DOHH2 (cell line): ENCODE data around the gene L3MBTL2.

ENCODE experiments used
- H3F3A ChIP-seq: fragments of 200-600 bp; sonication (generic), shearing (Covaris generic); 2 replicates; pipeline ENCODE4 v1.6.0; 2016; ENCODE audit warnings: antibody characterized with exemption, mild to moderate bottlenecking; ENCODE audit not compliant: control insufficient read depth, insufficient read depth
- H3K27ac ChIP-seq: fragments of 200-600 bp; sonication (generic); 2 replicates; pipeline ENCODE4 v1.5.1; 2014; ENCODE audit warnings: low read depth, mild to moderate bottlenecking, low read length, moderate library complexity
- H3K27me3 ChIP-seq: fragments of 200-600 bp; sonication (generic); 2 replicates; pipeline ENCODE4 v1.6.1; 2014; ENCODE audit warnings: mild to moderate bottlenecking, low read length, mixed read lengths; ENCODE audit not compliant: control insufficient read depth
- H3K36me3 ChIP-seq: fragments of 200-600 bp; sonication (generic); 2 replicates; pipeline ENCODE4 v1.6.1; 2014; ENCODE audit warnings: mild to moderate bottlenecking, low read length, moderate library complexity, mixed read lengths; ENCODE audit not compliant: control insufficient read depth
- H3K4me1 ChIP-seq: fragments of 200-600 bp; sonication (generic); 2 replicates; pipeline ENCODE4 v1.6.1; 2014; ENCODE audit warnings: mild to moderate bottlenecking, low read length, mixed read lengths; ENCODE audit not compliant: control insufficient read depth
- H3K4me2 ChIP-seq: fragments of 200-600 bp; sonication (generic); 2 replicates; pipeline ENCODE4 v1.6.0; 2014; ENCODE audit warnings: mild to moderate bottlenecking, low read length, moderate library complexity
- H3K4me3 ChIP-seq: fragments of 200-600 bp; sonication (generic); 2 replicates; pipeline ENCODE4 v1.5.1; 2014; ENCODE audit warnings: mild to moderate bottlenecking, low read length, mixed read lengths
- H3K79me2 ChIP-seq: fragments of 200-600 bp; sonication (generic); 2 replicates; pipeline ENCODE4 v1.6.1; 2014; ENCODE audit warnings: mild to moderate bottlenecking, low read length, mixed read lengths; ENCODE audit not compliant: control insufficient read depth
- H3K9me2 ChIP-seq: fragments of 200-600 bp; sonication (generic); replicated peaks from 2 replicates; pipeline ENCODE4 v1.6.1; 2014; ENCODE audit warnings: mild to moderate bottlenecking, low read length, mixed read lengths; ENCODE audit not compliant: control insufficient read depth
- H3K9me3 ChIP-seq: fragments of 200-600 bp; sonication (generic); 2 replicates; pipeline ENCODE4 v1.6.1; 2014; ENCODE audit warnings: antibody characterized with exemption, low read length, mixed read lengths; ENCODE audit not compliant: control insufficient read depth, insufficient read depth
- H4K20me1 ChIP-seq: fragments of 200-600 bp; sonication (generic); 2 replicates; pipeline ENCODE4 v1.6.0; 2014; ENCODE audit warnings: low read depth, mild to moderate bottlenecking, antibody characterized with exemption, low read length, moderate library complexity; ENCODE audit not compliant: control insufficient read depth, insufficient read depth
- EZH2phosphoT487 ChIP-seq: fragments of 200-600 bp; sonication (generic); IDR thresholded peaks from 2 replicates; pipeline ENCODE4 v1.6.1; 2017; ENCODE audit warnings: borderline replicate concordance, mild to moderate bottlenecking, antibody characterized with exemption, low read length, moderate library complexity, mixed read lengths
- TF ChIP-seq, protein P1 (sequence below): fragments of 200-600 bp; sonication (generic); IDR thresholded peaks from one replicate; pipeline ENCODE4 v1.5.1; 2014; ENCODE audit warnings: antibody characterized with exemption, mild to moderate bottlenecking, low read depth, low read length; ENCODE audit not compliant: poor library complexity, severe bottlenecking

The L3MBTL2 gene

DNA sequence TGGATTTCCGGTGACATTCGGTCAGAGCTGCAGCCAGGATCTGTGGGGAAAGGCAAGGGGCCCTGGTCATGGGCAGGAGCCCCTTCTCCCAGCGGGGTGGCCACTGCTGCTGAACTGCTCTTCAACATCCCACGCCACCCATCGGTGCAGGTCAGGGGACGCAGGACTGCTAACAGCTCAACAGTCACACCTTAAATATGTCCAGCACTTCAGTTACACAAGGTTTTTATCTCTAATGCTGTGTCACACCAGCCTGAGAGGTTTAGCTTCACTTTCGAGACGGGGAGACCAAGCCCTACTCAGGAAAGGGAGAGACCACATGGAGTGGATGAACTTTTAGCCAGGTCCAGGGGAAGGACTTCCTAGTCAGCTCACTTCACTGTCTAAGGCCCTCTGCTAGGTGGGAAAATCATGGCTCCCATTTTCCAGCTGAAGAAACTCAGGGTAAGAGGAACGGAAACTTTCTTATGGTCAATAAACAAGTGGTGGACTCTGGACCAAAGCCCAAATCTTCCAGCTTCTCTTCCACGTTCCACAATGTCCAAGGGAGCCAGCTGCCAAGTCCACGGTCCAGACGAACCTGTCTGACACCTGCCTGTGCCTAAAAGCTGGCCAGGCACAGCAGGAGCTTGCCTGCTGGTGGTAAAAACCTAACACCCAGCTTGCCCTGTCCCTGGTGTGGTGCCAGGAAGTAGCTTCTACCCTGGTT, 56.6 kb downstream of the L3MBTL2 start:
- Histone ChIP-seq H3K4me3 (no peak overlapping the region), H3K4me2 (no peak overlapping the region), H3K27me3 (no peaks in the 10 kb centered on the region), H3K79me2 (no peaks in the 10 kb centered on the region; the same call in none of the 2 replicates), H3F3A (no peaks in the 10 kb centered on the region), H3K36me3 (peaks cover 92% of the 10 kb centered on the region), H3K27ac (no peak overlapping the region), H3K9me2 (no peaks in the 10 kb centered on the region), H3K9me3 (no peaks in the 10 kb centered on the region), H4K20me1 (no peaks in the 10 kb centered on the region), H3K4me1 (no peaks in the 10 kb centered on the region)
- TF ChIP-seq, protein P1, sequence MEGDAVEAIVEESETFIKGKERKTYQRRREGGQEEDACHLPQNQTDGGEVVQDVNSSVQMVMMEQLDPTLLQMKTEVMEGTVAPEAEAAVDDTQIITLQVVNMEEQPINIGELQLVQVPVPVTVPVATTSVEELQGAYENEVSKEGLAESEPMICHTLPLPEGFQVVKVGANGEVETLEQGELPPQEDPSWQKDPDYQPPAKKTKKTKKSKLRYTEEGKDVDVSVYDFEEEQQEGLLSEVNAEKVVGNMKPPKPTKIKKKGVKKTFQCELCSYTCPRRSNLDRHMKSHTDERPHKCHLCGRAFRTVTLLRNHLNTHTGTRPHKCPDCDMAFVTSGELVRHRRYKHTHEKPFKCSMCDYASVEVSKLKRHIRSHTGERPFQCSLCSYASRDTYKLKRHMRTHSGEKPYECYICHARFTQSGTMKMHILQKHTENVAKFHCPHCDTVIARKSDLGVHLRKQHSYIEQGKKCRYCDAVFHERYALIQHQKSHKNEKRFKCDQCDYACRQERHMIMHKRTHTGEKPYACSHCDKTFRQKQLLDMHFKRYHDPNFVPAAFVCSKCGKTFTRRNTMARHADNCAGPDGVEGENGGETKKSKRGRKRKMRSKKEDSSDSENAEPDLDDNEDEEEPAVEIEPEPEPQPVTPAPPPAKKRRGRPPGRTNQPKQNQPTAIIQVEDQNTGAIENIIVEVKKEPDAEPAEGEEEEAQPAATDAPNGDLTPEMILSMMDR, result no peak
- TF ChIP-seq EZH2phosphoT487, result no peak

DNA sequence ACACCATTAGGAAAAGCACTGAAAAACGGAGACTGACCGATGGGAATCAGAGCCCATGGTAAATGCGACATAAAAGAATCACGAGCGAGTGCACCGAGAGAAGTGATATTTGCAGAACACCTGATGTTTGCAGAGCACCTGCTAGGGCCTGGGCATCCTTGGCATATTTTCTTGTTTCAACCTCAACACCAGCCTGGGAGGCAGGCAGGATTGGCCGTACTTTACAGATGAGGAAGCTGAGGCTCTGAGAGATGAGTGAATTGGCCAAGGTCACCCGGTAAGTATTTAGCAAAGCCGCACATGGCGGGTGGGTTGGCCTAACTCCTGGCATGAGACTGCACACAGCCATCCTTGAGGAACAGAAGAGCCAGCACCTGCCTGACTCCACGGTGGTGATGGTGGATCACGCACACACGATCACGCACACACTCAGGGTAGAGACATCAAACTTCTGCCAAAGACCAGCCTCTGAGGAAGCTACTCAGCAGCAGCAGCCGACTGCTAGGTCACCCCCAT, 57.2 kb downstream of the L3MBTL2 start:
- Histone ChIP-seq H3F3A (no peaks in the 10 kb centered on the region), H3K4me2 (no peak overlapping the region), H3K4me1 (no peaks in the 10 kb centered on the region), H3K9me3 (no peaks in the 10 kb centered on the region), H4K20me1 (no peaks in the 10 kb centered on the region), H3K9me2 (no peaks in the 10 kb centered on the region), H3K4me3 (no peak overlapping the region), H3K79me2 (no peaks in the 10 kb centered on the region; the same call in none of the 2 replicates), H3K27me3 (no peaks in the 10 kb centered on the region), H3K36me3 (peaks cover 90% of the 10 kb centered on the region), H3K27ac (no peak overlapping the region)
- no peak for TF ChIP-seq EZH2phosphoT487
- TF ChIP-seq, protein P1, result no peak

DNA sequence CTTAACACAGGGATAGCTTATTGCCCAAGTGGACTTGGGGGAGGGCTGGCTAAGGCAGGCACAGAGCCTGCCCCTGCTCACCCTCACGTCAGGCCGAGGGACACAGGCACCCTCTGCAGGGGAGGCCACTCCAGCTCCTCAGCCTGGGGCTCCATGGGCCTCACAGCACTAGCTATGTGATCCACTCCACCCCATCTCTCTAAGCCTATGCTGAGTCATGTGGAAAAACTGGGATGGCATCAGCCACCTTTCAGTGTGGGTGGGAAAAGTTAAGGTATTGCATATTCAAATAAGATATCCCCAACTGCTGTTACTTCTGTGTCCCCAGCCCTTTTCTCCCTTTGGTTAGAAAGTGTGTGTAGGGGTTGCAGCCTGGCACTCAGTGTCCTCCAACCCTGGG, 58.6 kb downstream of the L3MBTL2 start:
- Histone ChIP-seq H3K4me3 (no peak overlapping the region), H3K9me2 (no peaks in the 10 kb centered on the region), H3F3A (no peaks in the 10 kb centered on the region), H3K36me3 (peaks cover 90% of the 10 kb centered on the region), H3K27ac (no peak overlapping the region), H3K27me3 (no peaks in the 10 kb centered on the region), H3K4me2 (no peak overlapping the region), H3K79me2 (no peaks in the 10 kb centered on the region; the same call in none of the 2 replicates), H4K20me1 (no peaks in the 10 kb centered on the region), H3K4me1 (no peaks in the 10 kb centered on the region), H3K9me3 (no peaks in the 10 kb centered on the region)
- no peak for TF ChIP-seq EZH2phosphoT487

DNA sequence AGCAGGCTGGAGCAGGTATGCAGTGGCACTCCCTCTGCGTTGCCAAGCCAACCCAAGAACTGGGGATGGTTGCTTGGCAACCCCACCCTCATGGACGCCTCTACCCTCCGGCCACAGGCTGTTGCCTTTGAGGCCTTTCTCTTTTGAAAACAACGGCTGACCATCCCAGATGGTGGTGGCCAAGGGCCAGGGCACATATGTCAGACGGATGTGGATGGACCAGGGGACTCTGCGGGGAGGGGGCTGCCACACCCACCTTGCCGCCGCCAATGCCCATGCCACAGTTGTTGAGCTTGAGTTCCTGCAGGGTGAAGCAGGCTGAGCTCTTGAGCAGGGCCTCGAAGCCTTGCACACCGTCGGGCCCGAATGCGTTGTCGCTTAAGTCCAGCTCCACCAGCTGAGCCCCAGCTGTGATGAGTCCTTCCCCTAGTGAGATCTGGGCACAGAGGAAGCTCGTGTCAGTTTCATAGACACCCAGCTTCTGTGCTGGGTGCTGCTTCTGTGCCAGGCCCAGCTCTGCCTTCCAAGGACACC, 59.4 kb downstream of the L3MBTL2 start:
- Histone ChIP-seq H3K4me1 (no peaks in the 10 kb centered on the region), H3K36me3 (peaks cover 90% of the 10 kb centered on the region), H3K9me3 (no peaks in the 10 kb centered on the region), H3K4me2 (no peak overlapping the region), H3K9me2 (no peaks in the 10 kb centered on the region), H3F3A (no peaks in the 10 kb centered on the region), H4K20me1 (no peaks in the 10 kb centered on the region), H3K27ac (no peak overlapping the region), H3K4me3 (no peak overlapping the region), H3K79me2 (no peaks in the 10 kb centered on the region; the same call in none of the 2 replicates), H3K27me3 (no peaks in the 10 kb centered on the region)
- TF ChIP-seq, protein P1, result no peak
- TF ChIP-seq EZH2phosphoT487, result no peak
